CD14-positive monocyte (primary cell): ENCODE results near the gene ACBD5. TPM values are rescaled to one million over a fixed set of nuclear protein-coding genes. Genes with fewer than 3 reads are reported as not detected.

Experiments used
- DNase-seq, 3 donors: peaks; one replicate each; pipeline ENCODE4 v3.0.0-alpha.2; 2011 to 2022
- H2AFZ ChIP-seq: 2 replicates; pipeline ENCODE4 v1.6.0; 2012; ENCODE audit warnings: mild to moderate bottlenecking, low read depth, low read length, inconsistent platforms; ENCODE audit not compliant: insufficient read depth, poor library complexity, severe bottlenecking
- H3K27ac ChIP-seq, 2 donors: 1 replicate in 1 of 2; 2 replicates in 1 of 2; pipeline ENCODE4 v1.5.1; 2012 to 2013; ENCODE audit warnings: low read length in 2 of 2, control low read depth in 1 of 2, inconsistent platforms in 1 of 2, low read depth in 1 of 2, mild to moderate bottlenecking in 1 of 2
- H3K27me3 ChIP-seq, 2 donors: one replicate each; pipeline versions ENCODE4 v1.6.0 to v1.6.1; 2011 to 2013; ENCODE audit warnings: low read length in 2 of 2; ENCODE audit not compliant: control insufficient read depth in 2 of 2, insufficient read depth in 2 of 2
- H3K36me3 ChIP-seq, 2 donors: replicated peaks in 1 of 2; 1 replicate in 1 of 2; 2 replicates in 1 of 2; pipeline versions ENCODE4 v1.5.1 to v1.6.1; 2012 to 2013; ENCODE audit warnings: low read length in 2 of 2, control low read depth in 1 of 2, inconsistent platforms in 1 of 2, mild to moderate bottlenecking in 1 of 2; ENCODE audit not compliant: insufficient read depth in 2 of 2, control insufficient read depth in 1 of 2
- H3K4me1 ChIP-seq, 2 donors: 1 replicate in 1 of 2; 2 replicates in 1 of 2; pipeline versions ENCODE4 v1.5.1 to v1.6.1; 2012 to 2013; ENCODE audit warnings: low read length in 2 of 2, control low read depth in 1 of 2, inconsistent platforms in 1 of 2, mild to moderate bottlenecking in 1 of 2, moderate library complexity in 1 of 2; ENCODE audit not compliant: insufficient read depth in 2 of 2, control insufficient read depth in 1 of 2
- H3K4me2 ChIP-seq: replicated peaks from 2 replicates; pipeline ENCODE3; 2012; ENCODE audit warnings: low read length, moderate library complexity, mild to moderate bottlenecking; ENCODE audit not compliant: poor library complexity, severe bottlenecking; ENCODE audit errors: extremely low read depth
- H3K4me3 ChIP-seq, 3 experiments: fragments of 200-600 bp in 1 of 3; sonication (generic) in 1 of 3; replicated peaks in 1 of 3; 1 replicate in 2 of 3; 2 replicates in 1 of 3; pipeline ENCODE4 v1.5.1; 2011 to 2013; ENCODE audit warnings: low read length in 3 of 3, mild to moderate bottlenecking in 3 of 3, control low read depth in 2 of 3, low read depth in 2 of 3, inconsistent platforms in 1 of 3, moderate library complexity in 1 of 3
- H3K79me2 ChIP-seq: 2 replicates; pipeline ENCODE4 v1.6.0; 2012; ENCODE audit warnings: mild to moderate bottlenecking, control low read depth, inconsistent platforms, low read length, moderate library complexity; ENCODE audit not compliant: insufficient read depth
- H3K9ac ChIP-seq: 2 replicates; pipeline ENCODE4 v1.6.0; 2017; ENCODE audit warnings: low read length, mild to moderate bottlenecking; ENCODE audit not compliant: insufficient read depth, poor library complexity, severe bottlenecking
- H3K9me3 ChIP-seq, 2 donors: replicated peaks in 1 of 2; 1 replicate in 1 of 2; 2 replicates in 1 of 2; pipeline versions ENCODE4 v1.5.1 to v1.6.1; 2012 to 2013; ENCODE audit warnings: low read length in 2 of 2, control low read depth in 1 of 2; ENCODE audit not compliant: control insufficient read depth in 1 of 2, insufficient read depth in 1 of 2
- H4K20me1 ChIP-seq: 2 replicates; pipeline ENCODE4 v1.6.0; 2012; ENCODE audit warnings: mild to moderate bottlenecking, low read length, control low read depth, moderate library complexity; ENCODE audit not compliant: insufficient read depth
- H3K27ac Mint-ChIP-seq, 7 donors: one replicate each; pipeline ENCODE4 v1.8.0; 2020; ENCODE audit warnings: mild to moderate bottlenecking in 7 of 7, mixed read lengths in 7 of 7, moderate library complexity in 6 of 7, inconsistent platforms in 2 of 7
- H3K27me3 Mint-ChIP-seq, 3 donors: one replicate each; pipeline ENCODE4 v1.8.0; 2021 to 2022; ENCODE audit warnings: low read depth in 3 of 3, mild to moderate bottlenecking in 3 of 3, mixed read lengths in 3 of 3, moderate library complexity in 3 of 3, inconsistent platforms in 1 of 3
- H3K36me3 Mint-ChIP-seq, 2 donors: one replicate each; pipeline ENCODE4 v1.8.0; 2020; ENCODE audit warnings: mixed read lengths in 2 of 2, inconsistent platforms in 1 of 2, mild to moderate bottlenecking in 1 of 2
- H3K4me1 Mint-ChIP-seq: one replicate; pipeline ENCODE4 v1.8.0; 2020; ENCODE audit warnings: mild to moderate bottlenecking, mixed read lengths
- H3K4me3 Mint-ChIP-seq, 2 donors: one replicate each; pipeline ENCODE4 v1.8.0; 2020; ENCODE audit warnings: mild to moderate bottlenecking in 2 of 2, mixed read lengths in 2 of 2, moderate library complexity in 1 of 2
- H3K9me3 Mint-ChIP-seq, 7 donors: one replicate each; pipeline ENCODE4 v1.8.0; 2020 to 2022; ENCODE audit warnings: mixed read lengths in 7 of 7, mild to moderate bottlenecking in 6 of 7, moderate library complexity in 6 of 7, inconsistent platforms in 2 of 7
- WGBS: methylation state at CpG from one replicate; pipeline ENCODE4 v1.1.5; 2013; ENCODE audit warnings: missing lambda C conversion rate; ENCODE audit not compliant: insufficient coverage; 5-methylcytosine and 5-hydroxymethylcytosine counted together
- intact Hi-C, 2 donors: fragments of 100-400 bp; cut with micrococcal nuclease; formaldehyde crosslinking; loops; one replicate each; pipeline versions ENCODE4 v1.15.0 to v1.15.1; 2023
- polyA plus RNA-seq, 3 donors: library from polyadenylated mRNA; depleted of rRNA in 1 of 3; unstranded in 2 of 3; stranded (reverse) in 1 of 3; fragments of 300-500 nt in 2 of 3; fragments of >200 nt in 1 of 3; fragmentation: Illumina TruSeq in 2 of 3; gene quantifications; 1 replicate in 2 of 3; 2 replicates in 1 of 3; pipeline ENCODE4 v1.2.3, GENCODE V29; 2012 to 2021
- TF ChIP-seq, protein P1 (sequence below): fragments of 200-600 bp; IDR thresholded peaks from one replicate; pipeline ENCODE4 v1.8.0; 2022; ENCODE audit warnings: antibody characterized with exemption, mild to moderate bottlenecking

The ACBD5 gene
- polyA plus RNA-seq, 3 donors = 13.6 to 17.5 (median 15.5) TPM

DNA sequence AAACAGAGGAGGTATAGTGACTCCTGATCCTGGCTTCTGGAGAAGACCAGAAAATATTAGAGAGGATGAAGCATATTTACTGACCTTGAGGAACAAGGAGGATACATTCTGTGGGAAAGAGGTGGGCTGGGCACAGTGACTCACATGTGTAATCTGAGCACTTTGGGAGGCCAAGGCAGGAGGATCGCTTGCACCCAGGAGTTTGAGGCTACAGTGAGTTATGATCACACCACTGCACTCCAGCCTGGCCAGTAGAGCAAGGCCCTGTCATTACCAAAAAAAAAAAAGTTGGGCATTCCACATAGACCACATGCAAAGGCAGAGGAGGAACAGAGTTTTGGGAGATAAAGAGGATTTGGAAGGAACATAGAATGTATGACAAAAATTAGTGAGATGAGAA lies 4.4 kb upstream of the ACBD5 start:
- no peak overlapping the region for H3K9ac ChIP-seq
- H3K9me3 ChIP-seq = no peaks in the 10 kb centered on the region
- no peak overlapping the region for H3K4me2 ChIP-seq
- H3K36me3 ChIP-seq = no peaks in the 10 kb centered on the region
- peaks cover 16 to 20% of the 10 kb centered on the region in 2 donors for H3K4me1 ChIP-seq
- Mint-ChIP-seq H3K27ac (peak overlapping the region in 1 of 7 donors; percentile 31), H3K36me3 (no peaks in the 10 kb centered on the region), H3K4me1 (peaks cover 16% of the 10 kb centered on the region), H3K27me3 (peaks cover 0 to 4% (median 2%) of the 10 kb centered on the region in 3 donors), H3K9me3 (peaks cover 0 to 2% (median 0%) of the 10 kb centered on the region in 7 donors), H3K4me3 (no peak overlapping the region)
- no peaks in the 10 kb centered on the region for H4K20me1 ChIP-seq
- H3K79me2 ChIP-seq = peaks cover 6% of the 10 kb centered on the region
- no peak overlapping the region for H3K27ac ChIP-seq
- DNase-seq = no peak
- H2AFZ ChIP-seq = no peak overlapping the region
- intact Hi-C loops = loop anchor here in 1 of 2 donors (5.0 kb wide), 1 partner anchor 383 kb away; the partner anchor contains the start of gene ABI1
- TF ChIP-seq, protein P1, sequence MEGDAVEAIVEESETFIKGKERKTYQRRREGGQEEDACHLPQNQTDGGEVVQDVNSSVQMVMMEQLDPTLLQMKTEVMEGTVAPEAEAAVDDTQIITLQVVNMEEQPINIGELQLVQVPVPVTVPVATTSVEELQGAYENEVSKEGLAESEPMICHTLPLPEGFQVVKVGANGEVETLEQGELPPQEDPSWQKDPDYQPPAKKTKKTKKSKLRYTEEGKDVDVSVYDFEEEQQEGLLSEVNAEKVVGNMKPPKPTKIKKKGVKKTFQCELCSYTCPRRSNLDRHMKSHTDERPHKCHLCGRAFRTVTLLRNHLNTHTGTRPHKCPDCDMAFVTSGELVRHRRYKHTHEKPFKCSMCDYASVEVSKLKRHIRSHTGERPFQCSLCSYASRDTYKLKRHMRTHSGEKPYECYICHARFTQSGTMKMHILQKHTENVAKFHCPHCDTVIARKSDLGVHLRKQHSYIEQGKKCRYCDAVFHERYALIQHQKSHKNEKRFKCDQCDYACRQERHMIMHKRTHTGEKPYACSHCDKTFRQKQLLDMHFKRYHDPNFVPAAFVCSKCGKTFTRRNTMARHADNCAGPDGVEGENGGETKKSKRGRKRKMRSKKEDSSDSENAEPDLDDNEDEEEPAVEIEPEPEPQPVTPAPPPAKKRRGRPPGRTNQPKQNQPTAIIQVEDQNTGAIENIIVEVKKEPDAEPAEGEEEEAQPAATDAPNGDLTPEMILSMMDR = no peak
- WGBS = 100% methylated on average over 1 of the region's 1 CpG
- no peaks in the 10 kb centered on the region for H3K27me3 ChIP-seq
- no peak overlapping the region for H3K4me3 ChIP-seq

DNA sequence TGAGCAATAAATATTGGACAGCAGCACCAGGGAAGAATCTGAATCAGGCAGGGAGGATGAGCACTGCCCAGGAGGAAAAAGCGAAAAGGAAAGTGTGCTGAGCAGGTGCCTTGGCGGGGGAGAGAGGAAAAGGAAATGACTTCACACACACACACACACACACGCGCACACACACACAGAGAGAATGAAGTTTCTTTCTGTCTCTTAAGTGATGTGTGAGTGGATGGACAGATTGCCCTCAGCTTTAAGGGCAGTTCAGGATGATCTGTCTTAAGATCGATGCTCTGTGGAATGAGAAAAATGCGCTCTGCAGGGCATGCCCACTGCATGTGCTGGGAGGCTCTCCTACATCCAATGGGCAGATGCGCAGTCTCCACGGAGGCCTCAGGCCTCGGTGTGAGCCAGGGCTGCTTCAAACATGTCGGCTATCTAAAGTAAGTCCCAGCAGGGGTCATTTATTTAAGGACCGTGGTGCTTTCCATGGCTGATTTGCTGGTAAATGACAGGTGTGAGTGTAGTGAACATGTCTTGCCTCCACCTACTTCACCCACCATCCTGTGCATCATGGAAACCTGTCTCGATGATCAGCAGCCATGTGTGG lies 2.5 kb upstream of the ACBD5 start:
- WGBS = 20% methylated on average over 5 of the region's 12 CpGs
- peaks cover 0 to 4% (median 2%) of the 10 kb centered on the region in 3 donors for H3K27me3 Mint-ChIP-seq

More for the DNA sequence above, 2.5 kb upstream of the ACBD5 start:
- Mint-ChIP-seq H3K4me3 (peak overlapping the region; percentile 95 to 97), H3K9me3 (no peaks in the 10 kb centered on the region), H3K27ac (peak overlapping the region; percentile 96 to 98 (median 98)), H3K4me1 (peaks cover 26% of the 10 kb centered on the region), H3K36me3 (no peaks in the 10 kb centered on the region)
- Histone ChIP-seq H3K9ac (peak overlapping the region; percentile 82), H3K4me3 (peak overlapping the region; percentile 58 to 92 (median 68)), H3K79me2 (peaks cover 25% of the 10 kb centered on the region), H4K20me1 (no peaks in the 10 kb centered on the region), H3K27ac (peak overlapping the region; percentile 96 to 98), H3K4me2 (peak overlapping the region; percentile 78), H3K4me1 (peaks cover 25 to 32% of the 10 kb centered on the region in 2 donors), H2AFZ (peak overlapping the region; percentile 87), H3K36me3 (no peaks in the 10 kb centered on the region), H3K9me3 (no peaks in the 10 kb centered on the region), H3K27me3 (no peaks in the 10 kb centered on the region)
- intact Hi-C loops = loop anchor here (2.0 to 5.0 kb wide), 2 partner anchors 88 to 381 kb away; partner anchors contain the start of genes MASTL (in 2 of the 2), YME1L1 (in 2 of the 2) and ABI1 (in 1 of the 2)
- DNase-seq = peak; percentile 58 to 86 (median 72)
- TF ChIP-seq, protein P1 = no peak
